PC-3 (cell line): Measurements from ENCODE around the gene GPR84. TPM values are rescaled to one million over a fixed set of nuclear protein-coding genes. Genes with fewer than 3 reads are reported as not detected.
A peak's percentile ranks its signal among the peaks of the same experiment; 100 is the strongest.

Experiments used
- ATAC-seq: fragments of 200-7000 bp; cut with Tn5 transposase; 2 replicates; pipeline ENCODE4 v1.9.1; 2020; ENCODE audit warnings: mild to moderate bottlenecking, moderate library complexity
- BruUV-seq: library from RNA; stranded (reverse); fragments of 400-500 nt; replicated peaks from 2 replicates; lab custom pipeline; 2021; lab: Mats Ljungman, UMichigan
- CTCF ChIA-PET: fragments of 300-600 bp; sonication (Branson Sonifier 250); formaldehyde crosslinking; loops from one replicate; lab custom pipeline; 2022; ENCODE audit warnings: antibody characterized with exemption; lab: Charles Lee
- POLR2A ChIA-PET: fragments of 300-600 bp; sonication (Branson Sonifier 250); formaldehyde crosslinking; loops from one replicate; lab custom pipeline; 2022; ENCODE audit warnings: antibody characterized with exemption; ENCODE audit not compliant: unreplicated experiment; lab: Charles Lee
- DNase-seq: peaks from one replicate; pipeline ENCODE4 v3.0.0-alpha.2; 2015
- H2AFZ ChIP-seq: fragments of 300-600 bp; sonication (generic); 2 replicates; pipeline ENCODE4 v1.6.0; 2016; ENCODE audit warnings: antibody characterized with exemption, low read length
- H3F3A ChIP-seq: fragments of 300-600 bp; sonication (generic); one replicate; pipeline ENCODE4 v1.6.0; 2017; ENCODE audit warnings: antibody characterized with exemption, low read length, control low read depth, mild to moderate bottlenecking; ENCODE audit not compliant: unreplicated experiment
- H3K27ac ChIP-seq: fragments of 300-600 bp; sonication (generic); 2 replicates; pipeline ENCODE4 v1.5.1; 2016; ENCODE audit warnings: mild to moderate bottlenecking, low read length
- H3K27me3 ChIP-seq: fragments of 300-600 bp; sonication (generic); 2 replicates; pipeline ENCODE4 v1.6.1; 2016; ENCODE audit warnings: low read length, mixed read lengths
- H3K36me3 ChIP-seq: fragments of 300-600 bp; sonication (generic); 2 replicates; pipeline ENCODE4 v1.6.1; 2016; ENCODE audit warnings: low read depth, mixed run types, low read length, mixed read lengths
- H3K4me1 ChIP-seq: fragments of 300-600 bp; sonication (generic); 2 replicates; pipeline ENCODE4 v1.5.1; 2016; ENCODE audit warnings: low read length; ENCODE audit not compliant: insufficient read depth
- H3K4me2 ChIP-seq: fragments of 300-600 bp; sonication (generic); 2 replicates; pipeline ENCODE4 v1.6.0; 2016; ENCODE audit warnings: low read length
- H3K4me3 ChIP-seq: fragments of 300-600 bp; sonication (generic); 2 replicates; pipeline ENCODE4 v1.5.1; 2016; ENCODE audit warnings: mild to moderate bottlenecking, low read length, mixed read lengths
- H3K79me2 ChIP-seq: fragments of 300-600 bp; sonication (generic); 2 replicates; pipeline ENCODE4 v1.6.1; 2017; ENCODE audit warnings: low read length, mixed read lengths
- H3K9ac ChIP-seq: fragments of 300-600 bp; sonication (generic); 2 replicates; pipeline ENCODE4 v1.6.0; 2016; ENCODE audit warnings: mild to moderate bottlenecking, low read length
- H3K9me2 ChIP-seq: fragments of 300-600 bp; sonication (generic); replicated peaks from 2 replicates; pipeline ENCODE4 v1.6.1; 2016; ENCODE audit warnings: mixed run types, low read length, mixed read lengths
- H3K9me3 ChIP-seq: fragments of 300-600 bp; sonication (generic); 2 replicates; pipeline ENCODE4 v1.6.1; 2016; ENCODE audit warnings: low read length, mixed read lengths
- H4K20me1 ChIP-seq: fragments of 300-600 bp; sonication (generic); 2 replicates; pipeline ENCODE4 v1.6.1; 2016; ENCODE audit warnings: low read length, mixed read lengths
- CTCF ChIP-seq: fragments of 300-600 bp; sonication (generic); conservative IDR thresholded peaks from 2 replicates; pipeline ENCODE4 v1.5.1; 2017; ENCODE audit warnings: antibody characterized with exemption, low read depth, mild to moderate bottlenecking, low read length
- EZH2 ChIP-seq: fragments of 300-600 bp; sonication (generic); IDR thresholded peaks from one replicate; pipeline ENCODE4 v1.6.1; 2017; ENCODE audit warnings: antibody characterized with exemption, mild to moderate bottlenecking, low read length; ENCODE audit not compliant: unreplicated experiment
- EZH2phosphoT487 ChIP-seq: fragments of 300-600 bp; sonication (generic); IDR thresholded peaks from 2 replicates; pipeline ENCODE4 v1.6.1; 2018; ENCODE audit warnings: mild to moderate bottlenecking, antibody characterized with exemption, low read length, borderline replicate concordance
- intact Hi-C: fragments of 100-400 bp; cut with micrococcal nuclease; formaldehyde crosslinking; loops from 2 replicates; pipeline ENCODE4 v1.9.0; 2023
- total RNA-seq: library from RNA; depleted of rRNA; stranded (reverse); fragments of >200 nt; gene quantifications from 2 replicates; pipeline ENCODE4 v1.2.3, GENCODE V29; 2014

Gene GPR84
- total RNA-seq, 1 experiment from 2014 or later, result not detected

- H3K4me3 ChIP-seq, result no peak overlapping the region
- no peak overlapping the region for H3K27ac ChIP-seq
- H3K9ac ChIP-seq, result no peak overlapping the region
- H3K4me2 ChIP-seq, result no peak overlapping the region
- POLR2A ChIA-PET, result no interaction called here
- no peaks in the 10 kb centered on the region for H3F3A ChIP-seq
- intact Hi-C loops, result no loop called here
- CTCF ChIA-PET, result no interaction called here
- H4K20me1 ChIP-seq, result no peaks in the 10 kb centered on the region
- H3K79me2 ChIP-seq, result no peaks in the 10 kb centered on the region
- H3K4me1 ChIP-seq, result peaks cover 17% of the 10 kb centered on the region
- no peaks in the 10 kb centered on the region for H3K9me2 ChIP-seq
- no peaks in the 10 kb centered on the region for H3K9me3 ChIP-seq
- no peaks in the 10 kb centered on the region for H3K36me3 ChIP-seq
- DNase-seq (peak; percentile 70), ATAC-seq (no peak)
- H2AFZ ChIP-seq, result no peak overlapping the region
- H3K27me3 ChIP-seq, result no peaks in the 10 kb centered on the region
- no peak for TF ChIP-seq EZH2
- TF ChIP-seq EZH2phosphoT487, result no peak
- TF ChIP-seq CTCF, result no peak
- BruUV-seq, result no TSS peak
Measured at GRCh38 chr12:54383041-54383609, 18.8 kb upstream of the GPR84 start.

GRCh38 chr12:54381136-54381535 lies 16.9 kb upstream of the GPR84 start:
- ATAC-seq, result no peak
- intact Hi-C loops, result no loop called here
- no peak overlapping the region for H3K27ac ChIP-seq
- peaks cover 7% of the 10 kb centered on the region for H3K4me1 ChIP-seq
- H3F3A ChIP-seq, result no peaks in the 10 kb centered on the region
- CTCF ChIA-PET, result interaction anchor here (2.7 kb wide), 1 partner anchor 10 kb away, joined by 26 read pairs; no protein-coding TSS in a partner anchor
- no peak overlapping the region for H3K9ac ChIP-seq
- no peak overlapping the region for H2AFZ ChIP-seq
- no peaks in the 10 kb centered on the region for H3K27me3 ChIP-seq
- no peaks in the 10 kb centered on the region for H3K9me3 ChIP-seq
- no peaks in the 10 kb centered on the region for H3K9me2 ChIP-seq
- no peak for DNase-seq
- POLR2A ChIA-PET, result no interaction called here
- BruUV-seq, result no TSS peak
- TF ChIP-seq EZH2phosphoT487 (no peak), CTCF (no peak), EZH2 (no peak)
- no peaks in the 10 kb centered on the region for H3K79me2 ChIP-seq
- H3K4me3 ChIP-seq, result no peak overlapping the region
- no peak overlapping the region for H3K4me2 ChIP-seq
- no peaks in the 10 kb centered on the region for H4K20me1 ChIP-seq
- H3K36me3 ChIP-seq, result no peaks in the 10 kb centered on the region
